Activated naive CD4-positive, alpha-beta T cell (primary cell): Measurements from ENCODE around the gene XPO1.

ENCODE experiments used
- DNase-seq, 4 experiments: peaks; one replicate each; lab custom pipeline; 2025; lab: John Stamatoyannopoulos, UW

Gene XPO1

DNA sequence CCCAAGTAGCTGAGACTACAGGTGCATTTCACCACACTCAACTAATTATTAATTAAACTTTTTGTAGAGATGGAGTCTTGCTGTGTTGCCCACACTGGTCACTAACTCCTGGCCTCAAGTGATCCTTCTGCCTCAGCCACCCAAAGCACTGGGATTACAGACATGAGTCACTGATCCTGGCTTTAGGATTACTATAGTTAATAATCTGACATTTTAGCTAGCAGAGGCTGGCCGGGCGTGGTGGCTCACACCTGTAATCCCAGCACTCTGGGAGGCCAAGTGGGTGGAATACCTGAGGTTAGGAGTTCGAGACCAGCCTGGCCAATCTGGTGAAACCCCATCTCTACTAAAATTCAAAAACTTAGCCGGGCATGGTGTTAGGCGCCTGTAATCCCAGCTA, 106.8 kb downstream of the XPO1 start:
- DNase-seq, result no peak
